ENCODE measurements around the gene ALDH3B2.
"Not testable (repeated sequence)": the region's sequence is repeated elsewhere in the genome, so short reads cannot be mapped to it uniquely, and the experiment has no call there.

ALDH3B2 gene

GRCh38 chr11:67629386-67630227 lies 44.8 kb downstream of the ALDH3B2 start, which contains the start of gene NUDT8:
Gene NUDT8, minus strand, starts transcription at chr11:67629937. Its CDS starts 26 bp downstream, at chr11:67629911.
- DNase-seq (ENCODE audit: low read depth) = peak; percentile 82

GRCh38 chr11:67628710-67629385 lies 45.6 kb downstream of the ALDH3B2 start:
- no peak for DNase-seq (ENCODE audit: low read depth)

- DNase-seq (ENCODE audit: low read depth) = no peak
These were observed 46.4 kb downstream of the ALDH3B2 start for GRCh38 chr11:67627812-67628624.

- no peak for DNase-seq (ENCODE audit: low read depth)
These were observed 47.0 kb downstream of the ALDH3B2 start for GRCh38 chr11:67627441-67627811.

- no peak for DNase-seq (ENCODE audit: low read depth)
These were observed 47.5 kb downstream of the ALDH3B2 start for GRCh38 chr11:67626970-67627369.

GRCh38 chr11:67626131-67626833 lies 48.1 kb downstream of the ALDH3B2 start:
- not testable (repeated sequence) for DNase-seq (ENCODE audit: low read depth)

GRCh38 chr11:67623795-67624194 lies 50.6 kb downstream of the ALDH3B2 start:
- not testable (repeated sequence) for DNase-seq (ENCODE audit: low read depth)

- not testable (repeated sequence) for DNase-seq (ENCODE audit: low read depth)
These were observed 51.5 kb downstream of the ALDH3B2 start for GRCh38 chr11:67622905-67623304.

GRCh38 chr11:67621928-67622327 lies 52.5 kb downstream of the ALDH3B2 start:
- not testable (repeated sequence) for DNase-seq (ENCODE audit: low read depth)

GRCh38 chr11:67620621-67621020 lies 53.8 kb downstream of the ALDH3B2 start:
- DNase-seq (ENCODE audit: low read depth) = not testable (repeated sequence)

GRCh38 chr11:67619683-67620618 lies 54.5 kb downstream of the ALDH3B2 start:
- not testable (repeated sequence) for DNase-seq (ENCODE audit: low read depth)

- not testable (repeated sequence) for DNase-seq (ENCODE audit: low read depth)
These were observed 55.3 kb downstream of the ALDH3B2 start for GRCh38 chr11:67618901-67619659.

- no peak for DNase-seq (ENCODE audit: low read depth)
These were observed 57.0 kb downstream of the ALDH3B2 start for GRCh38 chr11:67617243-67617953.

GRCh38 chr11:67616431-67617242 lies 57.8 kb downstream of the ALDH3B2 start:
- DNase-seq (ENCODE audit: low read depth) = no peak

GRCh38 chr11:67615728-67616430 lies 58.5 kb downstream of the ALDH3B2 start:
- DNase-seq (ENCODE audit: low read depth) = no peak

- peak; percentile 31 for DNase-seq (ENCODE audit: low read depth)
These were observed 59.4 kb downstream of the ALDH3B2 start for GRCh38 chr11:67614730-67615714.

Measured in activated T-helper 9 cell treated with anti-CD3 and anti-CD28 coated beads, Interleukin-2, amount 50 U/mL, for 16 hours (primary cell).